ENCODE measurements around the gene ZRANB3. TPM values are rescaled to one million over a fixed set of nuclear protein-coding genes. Genes with fewer than 3 reads are reported as not detected.

Gene ZRANB3
- total and polyA plus RNA-seq, 4 donors, result 2.5 to 7.2 (median 4.1) TPM

DNA sequence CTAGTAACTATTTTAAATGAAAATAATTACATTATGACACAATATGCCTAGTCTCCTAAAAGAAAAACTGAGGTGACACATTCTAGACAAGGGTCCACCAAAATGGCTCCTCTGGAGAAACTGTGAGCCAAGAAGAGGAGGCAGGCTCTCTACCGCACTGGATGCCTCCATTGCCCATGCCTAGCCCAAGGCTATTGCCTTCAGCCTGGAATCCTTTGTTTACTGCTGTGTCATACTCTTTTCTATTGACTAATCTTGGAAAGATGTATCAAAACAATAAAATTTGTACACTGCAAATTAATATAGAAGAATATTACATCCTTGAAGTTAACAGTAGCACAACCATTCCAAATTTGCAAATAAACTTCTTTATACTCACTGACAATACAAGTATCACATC is 311.8 kb downstream of the ZRANB3 start:
- H3K4me1 ChIP-seq (ENCODE audit: control insufficient read depth in 4 of 4, insufficient read depth in 4 of 4, low read length in 3 of 4), result no peaks in the 10 kb centered on the region
- no peaks in the 10 kb centered on the region for H3K27me3 ChIP-seq (ENCODE audit: control insufficient read depth in 4 of 4, insufficient read depth in 4 of 4, low read length in 3 of 4)
- H3K4me3 ChIP-seq (ENCODE audit: low read depth in 1 of 3, low read length in 3 of 3), result no peak overlapping the region
- H3K36me3 ChIP-seq (ENCODE audit: control insufficient read depth in 4 of 4, insufficient read depth in 3 of 4, low read depth in 1 of 4, low read length in 3 of 4), result peaks cover 0 to 2% (median under 1%) of the 10 kb centered on the region in 4 donors
- H3K27ac ChIP-seq (ENCODE audit: low read depth in 1 of 2, low read length in 2 of 2), result no peak overlapping the region
- H3K9me3 ChIP-seq (ENCODE audit: control insufficient read depth in 4 of 4, low read length in 3 of 4), result no peaks in the 10 kb centered on the region
- H3K9ac ChIP-seq (ENCODE audit: low read depth in 1 of 2, low read length in 2 of 2), result no peak overlapping the region
- WGBS, result 90% methylated on average over 1 of the region's 1 CpG
- no peak for DNase-seq (ENCODE audit: low spot score)
- TF ChIP-seq, protein P1, sequence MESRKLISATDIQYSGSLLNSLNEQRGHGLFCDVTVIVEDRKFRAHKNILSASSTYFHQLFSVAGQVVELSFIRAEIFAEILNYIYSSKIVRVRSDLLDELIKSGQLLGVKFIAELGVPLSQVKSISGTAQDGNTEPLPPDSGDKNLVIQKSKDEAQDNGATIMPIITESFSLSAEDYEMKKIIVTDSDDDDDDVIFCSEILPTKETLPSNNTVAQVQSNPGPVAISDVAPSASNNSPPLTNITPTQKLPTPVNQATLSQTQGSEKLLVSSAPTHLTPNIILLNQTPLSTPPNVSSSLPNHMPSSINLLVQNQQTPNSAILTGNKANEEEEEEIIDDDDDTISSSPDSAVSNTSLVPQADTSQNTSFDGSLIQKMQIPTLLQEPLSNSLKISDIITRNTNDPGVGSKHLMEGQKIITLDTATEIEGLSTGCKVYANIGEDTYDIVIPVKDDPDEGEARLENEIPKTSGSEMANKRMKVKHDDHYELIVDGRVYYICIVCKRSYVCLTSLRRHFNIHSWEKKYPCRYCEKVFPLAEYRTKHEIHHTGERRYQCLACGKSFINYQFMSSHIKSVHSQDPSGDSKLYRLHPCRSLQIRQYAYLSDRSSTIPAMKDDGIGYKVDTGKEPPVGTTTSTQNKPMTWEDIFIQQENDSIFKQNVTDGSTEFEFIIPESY (IDR thresholded peaks at IDR 0.05), result no peak
- TF ChIP-seq HNF4G (IDR thresholded peaks at IDR 0.05) (no peak), RAD21 (IDR thresholded peaks at IDR 0.05) (no peak), EGR1 (IDR thresholded peaks at IDR 0.05; ENCODE audit: low read depth in 2 of 2) (no peak), CTCF (IDR thresholded peaks at IDR 0.05; ENCODE audit: low read depth, low read length, missing input control) (no peak), RXRA (IDR thresholded peaks at IDR 0.05) (no peak), JUND (IDR thresholded peaks at IDR 0.05) (no peak), GABPA (IDR thresholded peaks at IDR 0.05 in 1 of 2, conservative IDR thresholded peaks at IDR 0.05 in 1 of 2) (no peak), HNF4A (conservative IDR thresholded peaks at IDR 0.05) (no peak), YY1 (IDR thresholded peaks at IDR 0.05) (no peak)
- TF ChIP-seq, protein P2, sequence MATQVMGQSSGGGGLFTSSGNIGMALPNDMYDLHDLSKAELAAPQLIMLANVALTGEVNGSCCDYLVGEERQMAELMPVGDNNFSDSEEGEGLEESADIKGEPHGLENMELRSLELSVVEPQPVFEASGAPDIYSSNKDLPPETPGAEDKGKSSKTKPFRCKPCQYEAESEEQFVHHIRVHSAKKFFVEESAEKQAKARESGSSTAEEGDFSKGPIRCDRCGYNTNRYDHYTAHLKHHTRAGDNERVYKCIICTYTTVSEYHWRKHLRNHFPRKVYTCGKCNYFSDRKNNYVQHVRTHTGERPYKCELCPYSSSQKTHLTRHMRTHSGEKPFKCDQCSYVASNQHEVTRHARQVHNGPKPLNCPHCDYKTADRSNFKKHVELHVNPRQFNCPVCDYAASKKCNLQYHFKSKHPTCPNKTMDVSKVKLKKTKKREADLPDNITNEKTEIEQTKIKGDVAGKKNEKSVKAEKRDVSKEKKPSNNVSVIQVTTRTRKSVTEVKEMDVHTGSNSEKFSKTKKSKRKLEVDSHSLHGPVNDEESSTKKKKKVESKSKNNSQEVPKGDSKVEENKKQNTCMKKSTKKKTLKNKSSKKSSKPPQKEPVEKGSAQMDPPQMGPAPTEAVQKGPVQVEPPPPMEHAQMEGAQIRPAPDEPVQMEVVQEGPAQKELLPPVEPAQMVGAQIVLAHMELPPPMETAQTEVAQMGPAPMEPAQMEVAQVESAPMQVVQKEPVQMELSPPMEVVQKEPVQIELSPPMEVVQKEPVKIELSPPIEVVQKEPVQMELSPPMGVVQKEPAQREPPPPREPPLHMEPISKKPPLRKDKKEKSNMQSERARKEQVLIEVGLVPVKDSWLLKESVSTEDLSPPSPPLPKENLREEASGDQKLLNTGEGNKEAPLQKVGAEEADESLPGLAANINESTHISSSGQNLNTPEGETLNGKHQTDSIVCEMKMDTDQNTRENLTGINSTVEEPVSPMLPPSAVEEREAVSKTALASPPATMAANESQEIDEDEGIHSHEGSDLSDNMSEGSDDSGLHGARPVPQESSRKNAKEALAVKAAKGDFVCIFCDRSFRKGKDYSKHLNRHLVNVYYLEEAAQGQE (IDR thresholded peaks at IDR 0.05), result no peak

GRCh38 chr2:135218426-135218825 is 312.6 kb downstream of the ZRANB3 start:
- TF ChIP-seq, protein P2 (IDR thresholded peaks at IDR 0.05), result no peak
- TF ChIP-seq FOXA2 (IDR thresholded peaks at IDR 0.05) (no peak), HNF4G (IDR thresholded peaks at IDR 0.05) (no peak), SP1 (IDR thresholded peaks at IDR 0.05) (no peak), RXRA (IDR thresholded peaks at IDR 0.05) (no peak), HNF4A (conservative IDR thresholded peaks at IDR 0.05) (no peak), TAF1 (conservative IDR thresholded peaks at IDR 0.05) (no peak)
- 98% methylated on average over 2 of the region's 2 CpGs for WGBS
- Histone ChIP-seq H3K36me3 (ENCODE audit: control insufficient read depth in 4 of 4, insufficient read depth in 3 of 4, low read depth in 1 of 4, low read length in 3 of 4) (peaks cover 0 to 2% (median under 1%) of the 10 kb centered on the region in 4 donors), H3K4me1 (ENCODE audit: control insufficient read depth in 4 of 4, insufficient read depth in 4 of 4, low read length in 3 of 4) (no peaks in the 10 kb centered on the region), H3K9me3 (ENCODE audit: control insufficient read depth in 4 of 4, low read length in 3 of 4) (no peaks in the 10 kb centered on the region), H3K27me3 (ENCODE audit: control insufficient read depth in 4 of 4, insufficient read depth in 4 of 4, low read length in 3 of 4) (no peaks in the 10 kb centered on the region), H3K4me3 (ENCODE audit: low read depth in 1 of 3, low read length in 3 of 3) (no peak overlapping the region), H3K27ac (ENCODE audit: low read depth in 1 of 2, low read length in 2 of 2) (no peak overlapping the region), H3K9ac (ENCODE audit: low read depth in 1 of 2, low read length in 2 of 2) (no peak overlapping the region)
- DNase-seq (ENCODE audit: low spot score), result no peak

Data from liver (tissue), 9 donors.